Activated T-cell treated with anti-CD3 and anti-CD28 coated beads, Interleukin-2, amount 50 U/mL, for 72 hours (primary cell): Measurements from ENCODE around the gene ST8SIA1. TPM values are rescaled to one million over a fixed set of nuclear protein-coding genes. Genes with fewer than 3 reads are reported as not detected.

Experiments used
- ATAC-seq, 2 donors: fragments of 150-1000 bp; cut with Tn5 transposase; replicated peaks in 1 of 2; 2 replicates each; pipeline ENCODE4 v1.10.0; 2021; ENCODE audit warnings: moderate library complexity in 2 of 2, mild to moderate bottlenecking in 1 of 2
- DNase-seq, 2 donors: peaks; one replicate each; pipeline ENCODE4 v3.0.0; 2021 to 2022; ENCODE audit warnings: mixed read lengths in 1 of 2
- H3K27ac Mint-ChIP-seq: one replicate; pipeline ENCODE4 v1.8.0; 2022; ENCODE audit warnings: mild to moderate bottlenecking, moderate library complexity, mixed read lengths
- H3K27me3 Mint-ChIP-seq: one replicate; pipeline ENCODE4 v1.8.0; 2022; ENCODE audit warnings: low read depth, mixed read lengths
- H3K36me3 Mint-ChIP-seq, 2 donors: one replicate each; pipeline ENCODE4 v1.8.0; 2022; ENCODE audit warnings: mixed read lengths in 2 of 2, mild to moderate bottlenecking in 1 of 2; ENCODE audit not compliant: insufficient read depth in 2 of 2
- H3K4me1 Mint-ChIP-seq: one replicate; pipeline ENCODE4 v1.8.0; 2022; ENCODE audit warnings: low read depth, mixed read lengths
- H3K4me3 Mint-ChIP-seq, 2 donors: one replicate each; pipeline ENCODE4 v1.8.0; 2022; ENCODE audit warnings: mild to moderate bottlenecking in 2 of 2, mixed read lengths in 2 of 2, moderate library complexity in 2 of 2
- H3K9me3 Mint-ChIP-seq, 2 donors: one replicate each; pipeline ENCODE4 v1.8.0; 2022; ENCODE audit warnings: mixed read lengths in 2 of 2
- total RNA-seq, 2 donors: library from RNA; stranded (reverse); gene quantifications; one replicate each; pipeline ENCODE4 v1.2.3, GENCODE V29; 2022

The ST8SIA1 gene
- total RNA-seq, 2 donors from 2014 or later: 2.9 to 8.7 TPM

- Mint-ChIP-seq H3K4me1 (no peaks in the 10 kb centered on the region), H3K36me3 (peaks cover 0 to 1% of the 10 kb centered on the region in 2 donors), H3K27me3 (no peaks in the 10 kb centered on the region), H3K9me3 (no peaks in the 10 kb centered on the region), H3K4me3 (no peak overlapping the region), H3K27ac (no peak overlapping the region)
- DNase-seq (no peak), ATAC-seq (no peak)
Measured at GRCh38 chr12:22246217-22246846, 88.2 kb downstream of the ST8SIA1 start.

DNA sequence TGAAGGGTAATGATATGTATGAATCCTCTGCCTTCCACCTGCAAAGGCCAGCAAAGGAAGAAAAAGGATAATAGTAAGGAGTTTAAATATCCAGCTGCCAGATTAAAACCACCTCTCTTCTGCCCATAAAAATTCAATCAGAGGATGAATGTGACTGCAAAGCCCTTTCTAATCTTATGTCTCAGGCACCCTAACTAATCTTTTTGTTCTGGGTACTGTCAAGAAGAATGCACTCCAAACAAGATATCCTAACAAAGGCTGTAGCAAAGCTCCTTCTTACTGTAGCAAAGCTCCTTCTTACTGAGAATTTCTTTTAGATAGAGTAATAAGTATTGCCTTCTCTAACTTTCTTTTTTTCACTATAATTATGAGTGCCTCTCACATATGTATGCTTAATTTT, 91.8 kb downstream of the ST8SIA1 start:
- DNase-seq (no peak), ATAC-seq (no peak)
- no peak overlapping the region for H3K4me3 Mint-ChIP-seq
- H3K4me1 Mint-ChIP-seq: no peaks in the 10 kb centered on the region
- H3K27me3 Mint-ChIP-seq: no peaks in the 10 kb centered on the region
- peaks cover 0 to 1% of the 10 kb centered on the region in 2 donors for H3K36me3 Mint-ChIP-seq
- H3K9me3 Mint-ChIP-seq: peaks cover 0 to 2% of the 10 kb centered on the region in 2 donors
- H3K27ac Mint-ChIP-seq: no peak overlapping the region

DNA sequence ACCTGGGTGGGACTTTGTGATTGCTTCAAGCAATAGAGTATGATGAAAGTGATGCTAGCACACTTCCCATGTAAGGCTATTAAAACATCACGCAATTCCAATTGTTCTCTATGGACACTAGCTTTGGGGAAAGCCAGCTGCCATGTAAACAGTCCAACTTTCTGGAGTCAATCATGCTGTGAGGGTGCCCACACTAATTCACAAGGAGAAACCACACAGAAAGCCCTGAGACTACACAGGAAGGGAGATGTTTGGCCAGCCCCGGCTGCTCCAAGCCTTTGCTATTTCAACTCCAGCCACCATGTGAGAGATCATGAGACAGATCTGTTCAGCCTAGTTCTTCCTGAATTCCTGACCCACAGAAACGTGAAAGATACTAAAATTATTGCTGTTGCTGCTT, 96.3 kb downstream of the ST8SIA1 start:
- H3K36me3 Mint-ChIP-seq: peaks cover 0 to 1% of the 10 kb centered on the region in 2 donors
- no peak for DNase-seq
- H3K4me1 Mint-ChIP-seq: no peaks in the 10 kb centered on the region
- ATAC-seq: no peak
- no peak overlapping the region for H3K4me3 Mint-ChIP-seq
- H3K9me3 Mint-ChIP-seq: peaks cover 0 to 2% of the 10 kb centered on the region in 2 donors
- H3K27me3 Mint-ChIP-seq: no peaks in the 10 kb centered on the region
- H3K27ac Mint-ChIP-seq: no peak overlapping the region

DNA sequence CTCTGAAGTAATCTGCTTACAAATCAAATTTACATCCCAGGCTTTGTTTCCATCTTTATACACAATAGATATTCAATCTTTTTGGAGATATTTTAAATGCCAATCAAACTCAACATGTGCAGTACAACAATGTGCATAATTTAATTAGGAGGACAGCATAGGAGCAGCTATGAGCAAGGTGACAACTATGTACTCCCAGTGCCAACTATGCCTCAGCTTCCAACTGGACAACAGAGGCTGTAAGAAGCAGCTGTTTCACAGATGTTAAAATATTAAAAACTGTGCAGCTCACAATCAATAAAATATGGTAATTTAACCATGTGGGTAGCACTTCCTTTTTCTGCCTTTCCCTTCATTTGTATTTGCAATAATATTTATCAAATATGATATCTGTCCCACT, 99.9 kb downstream of the ST8SIA1 start:
- Mint-ChIP-seq H3K4me1 (no peaks in the 10 kb centered on the region), H3K36me3 (no peaks in the 10 kb centered on the region), H3K27me3 (no peaks in the 10 kb centered on the region), H3K9me3 (peaks cover 0 to 2% of the 10 kb centered on the region in 2 donors), H3K27ac (no peak overlapping the region), H3K4me3 (no peak overlapping the region)
- DNase-seq (no peak), ATAC-seq (no peak)

GRCh38 chr12:22231836-22232235, 102.7 kb downstream of the ST8SIA1 start:
- H3K36me3 Mint-ChIP-seq: no peaks in the 10 kb centered on the region
- DNase-seq (no peak), ATAC-seq (no peak)
- no peak overlapping the region for H3K27ac Mint-ChIP-seq
- H3K9me3 Mint-ChIP-seq: no peaks in the 10 kb centered on the region
- H3K4me3 Mint-ChIP-seq: no peak overlapping the region
- H3K27me3 Mint-ChIP-seq: no peaks in the 10 kb centered on the region
- no peaks in the 10 kb centered on the region for H3K4me1 Mint-ChIP-seq

DNA sequence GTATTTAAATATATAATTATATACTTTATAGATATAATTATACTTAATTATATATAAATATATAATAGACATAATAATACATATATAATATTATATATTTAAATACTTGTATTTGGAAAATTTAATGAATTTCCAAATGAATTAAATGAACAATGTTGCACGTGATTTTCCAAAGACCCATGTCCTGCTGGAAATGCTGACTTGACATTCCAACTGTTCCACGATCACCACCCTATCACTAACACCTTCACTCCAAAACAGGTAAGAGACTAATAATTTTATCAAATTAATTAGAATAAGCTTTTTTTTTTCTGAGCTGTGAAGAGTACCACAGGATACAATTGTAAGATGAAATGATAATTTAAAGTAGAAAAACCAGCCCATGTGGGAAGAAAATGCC, 103.4 kb downstream of the ST8SIA1 start:
- DNase-seq (no peak), ATAC-seq (no peak)
- H3K27ac Mint-ChIP-seq: no peak overlapping the region
- H3K36me3 Mint-ChIP-seq: no peaks in the 10 kb centered on the region
- no peaks in the 10 kb centered on the region for H3K9me3 Mint-ChIP-seq
- no peaks in the 10 kb centered on the region for H3K27me3 Mint-ChIP-seq
- no peaks in the 10 kb centered on the region for H3K4me1 Mint-ChIP-seq
- H3K4me3 Mint-ChIP-seq: no peak overlapping the region

DNA sequence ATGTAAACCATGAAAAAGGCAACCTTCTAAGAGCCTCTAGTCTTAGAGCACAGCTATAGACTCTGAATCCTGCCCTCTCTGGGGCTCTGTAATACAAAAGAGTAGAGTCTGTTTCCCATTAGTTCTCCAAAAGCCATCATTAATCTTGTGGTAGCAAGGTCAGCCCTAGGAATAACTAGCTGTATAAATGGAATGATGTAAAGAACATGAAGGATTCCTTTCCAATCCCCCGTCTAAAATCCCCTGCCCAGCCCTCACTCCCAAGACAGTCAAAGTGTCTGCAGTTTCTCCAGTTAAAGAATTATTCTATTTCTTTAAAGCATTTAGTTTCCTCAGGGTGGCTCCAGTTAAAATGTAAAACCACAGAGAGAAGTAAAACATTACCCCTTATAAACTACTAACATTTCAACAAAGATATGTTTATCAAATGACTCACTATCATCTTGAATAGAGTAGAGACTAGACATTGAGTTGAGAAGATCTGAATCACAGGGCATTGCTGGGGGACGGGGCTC, 104.2 kb downstream of the ST8SIA1 start:
- H3K27ac Mint-ChIP-seq: no peak overlapping the region

GRCh38 chr12:22229652-22230279, 104.7 kb downstream of the ST8SIA1 start:
- H3K9me3 Mint-ChIP-seq: no peaks in the 10 kb centered on the region
- no peak for DNase-seq
- no peak overlapping the region for H3K27ac Mint-ChIP-seq
- no peaks in the 10 kb centered on the region for H3K36me3 Mint-ChIP-seq
- H3K4me3 Mint-ChIP-seq: no peak overlapping the region
- H3K27me3 Mint-ChIP-seq: no peaks in the 10 kb centered on the region
- ATAC-seq: no peak
- no peaks in the 10 kb centered on the region for H3K4me1 Mint-ChIP-seq

More for the DNA sequence above, 104.2 kb downstream of the ST8SIA1 start:
- no peaks in the 10 kb centered on the region for H3K27me3 Mint-ChIP-seq
- DNase-seq: no peak
- no peaks in the 10 kb centered on the region for H3K4me1 Mint-ChIP-seq
- ATAC-seq: no peak
- no peaks in the 10 kb centered on the region for H3K9me3 Mint-ChIP-seq
- H3K4me3 Mint-ChIP-seq: no peak overlapping the region
- no peaks in the 10 kb centered on the region for H3K36me3 Mint-ChIP-seq

DNA sequence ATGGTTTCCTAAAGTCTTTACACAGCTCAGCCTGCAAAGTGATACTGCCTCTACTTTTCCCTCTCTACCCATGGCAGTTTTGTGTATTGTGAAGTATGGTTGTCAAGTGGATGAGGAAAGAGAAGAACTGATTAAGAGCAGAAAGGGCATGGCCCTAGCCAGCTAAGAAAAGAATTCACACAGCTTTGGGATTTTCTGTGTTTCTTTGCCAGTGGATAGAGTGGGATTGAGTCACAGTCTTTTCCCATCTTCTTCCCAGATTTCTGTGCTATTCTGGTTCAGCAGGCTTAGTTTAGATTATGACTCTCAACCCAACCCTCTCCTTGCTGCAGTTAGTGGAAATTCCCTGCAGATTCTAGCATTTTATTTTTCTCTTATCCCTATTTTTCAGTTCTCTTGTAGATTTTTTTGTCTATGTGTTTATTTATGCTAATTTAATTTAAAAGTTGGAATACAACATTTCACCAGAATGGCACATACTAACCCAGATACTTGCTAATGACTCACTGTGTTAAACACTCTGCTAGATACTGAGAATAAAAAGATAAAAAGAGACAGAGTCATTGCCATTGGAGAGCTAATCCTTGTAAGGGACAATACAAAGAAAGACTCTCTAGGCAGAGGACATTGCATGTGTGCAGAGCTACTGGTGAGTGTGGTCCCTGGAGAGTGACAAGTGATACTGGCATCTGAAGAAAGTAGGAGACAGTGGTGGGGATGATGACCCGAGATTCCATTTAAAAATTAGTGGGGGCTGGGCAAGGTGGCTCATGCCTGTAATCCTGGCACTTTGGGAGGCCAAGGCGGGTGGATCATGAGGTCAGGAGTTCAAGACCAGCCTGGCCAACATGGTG, 106.3 kb downstream of the ST8SIA1 start:
- H3K4me1 Mint-ChIP-seq: no peaks in the 10 kb centered on the region

DNA sequence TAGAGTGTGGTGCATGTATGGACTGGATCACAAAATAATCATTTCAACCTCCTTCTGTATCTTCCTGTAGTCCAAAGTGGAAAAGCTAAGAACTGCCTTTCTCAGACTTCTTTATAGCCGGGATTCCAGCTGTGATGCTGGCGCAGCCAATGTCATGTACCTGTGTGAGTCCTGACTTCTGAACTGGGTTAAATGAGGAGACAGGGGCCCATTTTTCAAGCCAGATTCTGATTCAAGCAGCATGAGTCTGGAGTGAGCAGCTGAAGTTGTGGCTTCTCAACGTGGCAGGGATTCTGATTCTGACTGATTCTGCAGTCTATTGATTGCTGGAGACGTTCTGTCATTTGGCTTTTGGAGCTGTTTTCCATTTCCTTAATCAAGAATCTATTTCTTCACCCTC, 111.2 kb downstream of the ST8SIA1 start:
- Mint-ChIP-seq H3K4me1 (no peaks in the 10 kb centered on the region), H3K36me3 (no peaks in the 10 kb centered on the region), H3K27ac (no peak overlapping the region), H3K4me3 (no peak overlapping the region), H3K9me3 (no peaks in the 10 kb centered on the region), H3K27me3 (no peaks in the 10 kb centered on the region)
- no peak for ATAC-seq
- DNase-seq: no peak

More for the DNA sequence above, 106.3 kb downstream of the ST8SIA1 start:
- Mint-ChIP-seq H3K36me3 (no peaks in the 10 kb centered on the region), H3K9me3 (no peaks in the 10 kb centered on the region), H3K27me3 (no peaks in the 10 kb centered on the region), H3K27ac (no peak overlapping the region), H3K4me3 (no peak overlapping the region)
- DNase-seq (no peak), ATAC-seq (no peak)

GRCh38 chr12:22217556-22217955, 117.0 kb downstream of the ST8SIA1 start:
- Mint-ChIP-seq H3K4me1 (no peaks in the 10 kb centered on the region), H3K9me3 (no peaks in the 10 kb centered on the region), H3K36me3 (no peaks in the 10 kb centered on the region), H3K4me3 (no peak overlapping the region), H3K27ac (no peak overlapping the region), H3K27me3 (no peaks in the 10 kb centered on the region)
- ATAC-seq (no peak), DNase-seq (no peak)

- no peaks in the 10 kb centered on the region for H3K27me3 Mint-ChIP-seq
- H3K9me3 Mint-ChIP-seq: no peaks in the 10 kb centered on the region
- no peaks in the 10 kb centered on the region for H3K4me1 Mint-ChIP-seq
- H3K27ac Mint-ChIP-seq: no peak overlapping the region
- no peak overlapping the region for H3K4me3 Mint-ChIP-seq
- no peaks in the 10 kb centered on the region for H3K36me3 Mint-ChIP-seq
- DNase-seq (no peak), ATAC-seq (no peak)
Measured at GRCh38 chr12:22215467-22216253, 118.8 kb downstream of the ST8SIA1 start.
